Activated CD8-positive, alpha-beta memory T cell treated with anti-CD3 and anti-CD28 coated beads for 24 hours (primary cell): ENCODE data around the gene KREMEN1.
"Not testable (repeated sequence)": the region's sequence is repeated elsewhere in the genome, so short reads cannot be mapped to it uniquely, and the experiment has no call there.

Source experiments
- DNase-seq: peaks from one replicate; pipeline ENCODE4 v3.0.0-alpha.2; 2020

Gene KREMEN1

DNA sequence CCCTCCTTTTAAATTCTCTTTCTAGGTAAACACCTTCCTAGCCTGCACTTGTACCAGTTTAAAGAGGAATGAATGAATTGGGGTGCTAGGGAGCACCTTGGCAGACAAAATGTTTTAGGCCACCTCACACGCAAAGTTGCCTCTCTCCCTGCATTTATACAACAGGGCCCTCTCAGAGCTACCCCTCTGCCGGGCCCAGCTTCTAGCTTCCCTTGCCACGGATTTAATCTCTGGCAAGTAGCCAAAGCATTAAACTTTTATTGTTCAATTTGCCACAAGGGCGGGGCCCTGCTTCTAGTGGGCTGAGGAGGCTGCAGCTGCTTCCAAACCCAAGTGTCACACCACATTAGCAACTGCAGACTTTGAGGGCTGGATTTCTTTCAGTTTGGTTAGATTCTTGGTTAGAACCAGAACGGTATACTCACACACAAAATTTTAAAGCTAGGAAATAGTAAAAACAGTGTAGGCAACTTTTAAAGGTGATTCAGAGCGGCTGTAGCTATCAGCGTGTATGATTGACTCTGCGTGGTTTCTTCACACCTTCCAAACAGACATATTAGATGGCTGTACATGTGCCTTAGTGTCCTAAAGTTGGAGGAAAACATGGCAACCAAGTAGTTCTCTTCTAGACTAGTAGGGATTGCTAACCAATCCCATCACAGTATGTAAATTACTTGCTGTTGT lies 6.5 kb downstream of the KREMEN1 start:
- DNase-seq = no peak

DNA sequence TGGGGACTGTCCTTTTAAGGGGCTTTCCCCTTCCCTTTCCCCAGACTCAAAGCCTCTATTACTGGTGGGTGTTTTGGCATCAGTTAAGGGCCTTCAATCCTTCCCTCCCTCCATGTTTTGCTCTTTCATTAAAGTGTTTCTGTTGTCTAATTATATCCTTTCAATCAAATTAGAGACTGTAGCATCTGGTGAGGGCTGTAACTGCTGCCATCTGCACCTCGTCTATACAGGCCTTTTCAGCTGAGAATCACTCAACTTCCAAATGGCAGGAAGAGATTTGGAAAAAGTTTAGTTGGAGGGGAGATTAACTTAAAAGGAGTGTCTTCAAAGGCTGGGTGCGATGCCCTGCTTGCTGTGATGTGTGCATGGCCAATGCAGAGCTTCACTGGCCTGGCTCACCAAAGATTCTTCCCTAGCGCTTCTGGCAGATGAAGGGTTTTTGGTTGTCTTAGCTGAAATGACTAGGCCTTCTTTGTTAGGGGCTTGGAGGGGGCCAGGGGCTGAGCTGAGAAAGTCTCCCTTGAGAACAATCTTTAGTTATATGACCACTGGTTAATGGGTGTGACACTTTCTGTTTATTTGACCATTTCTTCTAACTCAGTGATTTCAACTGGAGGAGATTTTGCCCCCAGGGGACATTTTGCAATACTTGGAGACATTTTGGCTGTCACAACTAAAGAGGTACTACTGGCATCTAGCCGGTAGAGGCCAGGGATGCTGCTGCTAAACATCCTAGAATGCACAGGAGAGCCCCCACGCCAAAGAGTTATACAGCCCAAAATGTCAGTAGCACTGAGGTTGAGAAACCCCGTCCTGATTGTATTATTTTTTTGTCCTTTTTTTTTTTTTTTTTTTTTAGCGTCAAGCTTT lies 7.5 kb downstream of the KREMEN1 start:
- DNase-seq = no peak

DNA sequence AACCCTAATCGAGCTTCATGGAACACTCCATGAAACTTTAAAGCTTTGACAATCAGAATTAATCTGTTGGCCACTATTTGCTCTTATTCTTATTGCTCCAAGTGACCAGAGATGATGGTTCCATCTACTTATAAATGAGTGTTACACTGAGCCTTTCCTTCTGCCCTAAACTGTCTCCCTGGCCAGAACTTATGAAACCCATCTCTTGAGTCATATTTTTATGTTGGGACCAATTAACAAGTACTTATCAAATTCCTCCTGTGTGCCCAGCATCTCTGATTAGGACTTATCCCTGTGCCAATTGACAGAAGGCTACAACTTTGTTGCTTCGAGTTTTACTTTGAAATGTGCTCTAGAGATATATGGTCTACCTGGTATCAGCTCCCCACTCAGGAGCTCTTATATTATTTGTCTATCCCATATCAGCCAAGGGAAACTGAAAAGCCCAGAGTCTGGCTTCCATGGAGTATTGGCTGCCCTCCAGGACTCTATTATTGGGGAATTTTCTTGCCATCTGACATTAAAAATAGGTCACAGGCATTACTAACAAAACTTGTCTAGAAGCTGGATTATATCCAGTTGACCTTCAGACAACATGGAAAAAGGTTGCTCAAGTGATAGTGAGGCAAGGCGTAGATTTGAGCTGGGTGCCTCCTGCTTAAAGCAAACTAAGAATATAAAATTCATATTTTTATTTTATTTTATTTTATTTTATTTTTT lies 8.8 kb downstream of the KREMEN1 start:
- no peak for DNase-seq

DNA sequence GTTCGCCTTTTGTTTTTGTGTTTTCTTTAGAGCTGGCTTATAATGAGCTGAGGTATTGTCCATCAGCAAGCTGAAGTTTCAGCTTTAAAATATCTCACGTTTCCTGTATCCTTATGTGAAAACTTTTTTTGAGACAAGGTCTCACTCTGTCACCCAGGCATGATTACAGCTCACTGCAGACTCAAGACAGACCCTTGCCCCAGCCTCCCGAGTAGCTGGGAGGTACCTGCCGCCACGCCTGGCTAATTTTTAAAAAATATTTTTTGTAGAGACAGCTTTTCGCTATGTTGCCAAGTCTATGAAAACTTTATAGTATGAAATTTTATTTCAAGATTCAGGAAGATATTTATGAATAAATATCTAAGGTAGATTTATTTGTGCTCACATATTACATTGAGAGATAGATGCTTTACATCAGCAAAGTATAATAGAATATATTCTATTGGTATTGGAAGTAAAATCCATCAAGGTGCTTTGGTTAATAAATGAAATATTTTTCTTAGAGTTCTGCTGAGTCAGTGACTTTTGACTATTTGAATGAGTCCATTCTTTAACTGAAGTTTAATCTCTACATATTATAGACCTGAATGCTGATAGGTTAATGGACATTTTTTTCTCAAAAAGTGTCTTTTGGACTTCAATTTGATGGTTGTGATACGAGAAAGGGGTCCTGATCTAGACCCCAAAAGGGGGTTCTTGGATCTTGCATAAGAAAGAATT lies 10.2 kb downstream of the KREMEN1 start:
- no peak for DNase-seq

- DNase-seq = not testable (repeated sequence)
These were observed 10.7 kb downstream of the KREMEN1 start for GRCh38 chr22:29083576-29083932.

GRCh38 chr22:29083933-29084591 lies 11.2 kb downstream of the KREMEN1 start:
- no peak for DNase-seq

- DNase-seq = no peak
These were observed 14.2 kb downstream of the KREMEN1 start for GRCh38 chr22:29087012-29087411.

GRCh38 chr22:29088809-29089208 lies 16.0 kb downstream of the KREMEN1 start:
- DNase-seq = no peak

DNA sequence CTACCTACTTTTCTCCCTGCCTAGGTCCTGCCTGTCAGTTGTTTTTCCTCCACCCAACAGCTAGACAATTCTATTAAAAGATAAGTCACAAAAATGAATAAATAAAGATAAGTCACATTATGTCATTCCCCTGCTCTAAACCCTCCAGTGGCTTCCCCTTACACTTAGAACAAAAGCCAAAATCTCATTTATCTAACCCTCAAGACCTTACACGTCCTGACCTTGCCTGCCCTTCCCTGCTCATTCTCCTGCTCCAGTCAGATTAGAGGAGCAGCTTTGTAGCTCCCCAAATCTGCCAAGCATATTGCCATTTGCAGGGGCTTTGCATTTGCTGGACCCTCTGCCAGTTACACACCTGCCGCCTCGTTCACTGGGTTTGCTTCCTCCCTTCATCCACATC lies 16.7 kb downstream of the KREMEN1 start:
- DNase-seq = no peak

DNA sequence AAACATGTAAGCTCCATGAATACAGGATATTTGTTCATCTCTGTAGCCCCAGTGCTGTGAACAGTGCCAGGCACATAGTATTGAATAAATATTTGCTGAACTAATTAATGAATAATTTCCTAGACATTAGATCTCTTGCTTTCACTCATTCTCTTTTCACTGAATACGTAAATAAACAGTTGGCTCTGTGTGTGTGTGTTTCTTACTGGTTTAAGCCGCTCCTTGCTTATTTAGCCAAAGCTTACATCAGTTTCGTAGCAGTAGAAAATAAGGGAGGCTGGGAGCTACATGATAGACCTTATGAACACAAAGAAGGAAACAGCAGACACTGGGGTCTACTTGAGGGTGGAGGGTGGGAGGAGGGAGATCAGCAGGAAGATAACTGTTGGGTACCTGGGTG lies 17.2 kb downstream of the KREMEN1 start:
- DNase-seq = no peak

DNA sequence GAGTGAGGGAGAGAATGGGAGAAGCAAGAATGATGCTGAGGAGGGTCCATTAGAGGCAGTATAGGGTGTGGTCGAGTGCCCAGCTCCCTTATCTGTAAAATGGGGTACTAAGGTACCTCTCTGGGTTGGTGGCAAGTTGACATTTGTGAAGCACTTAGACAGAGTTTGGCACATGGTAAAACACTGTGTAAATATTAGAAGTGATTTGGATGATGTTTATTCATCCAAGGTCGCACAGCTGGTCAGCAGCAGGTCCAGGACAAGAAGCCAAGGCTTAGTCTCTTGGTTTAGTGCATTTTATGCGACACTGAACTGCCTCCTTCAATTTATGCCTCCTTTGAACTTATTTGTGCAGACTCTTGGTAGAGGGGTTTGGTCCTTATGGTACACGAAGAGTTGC lies 19.4 kb downstream of the KREMEN1 start:
- DNase-seq = no peak

GRCh38 chr22:29093030-29093429 lies 20.2 kb downstream of the KREMEN1 start:
- DNase-seq = no peak

DNA sequence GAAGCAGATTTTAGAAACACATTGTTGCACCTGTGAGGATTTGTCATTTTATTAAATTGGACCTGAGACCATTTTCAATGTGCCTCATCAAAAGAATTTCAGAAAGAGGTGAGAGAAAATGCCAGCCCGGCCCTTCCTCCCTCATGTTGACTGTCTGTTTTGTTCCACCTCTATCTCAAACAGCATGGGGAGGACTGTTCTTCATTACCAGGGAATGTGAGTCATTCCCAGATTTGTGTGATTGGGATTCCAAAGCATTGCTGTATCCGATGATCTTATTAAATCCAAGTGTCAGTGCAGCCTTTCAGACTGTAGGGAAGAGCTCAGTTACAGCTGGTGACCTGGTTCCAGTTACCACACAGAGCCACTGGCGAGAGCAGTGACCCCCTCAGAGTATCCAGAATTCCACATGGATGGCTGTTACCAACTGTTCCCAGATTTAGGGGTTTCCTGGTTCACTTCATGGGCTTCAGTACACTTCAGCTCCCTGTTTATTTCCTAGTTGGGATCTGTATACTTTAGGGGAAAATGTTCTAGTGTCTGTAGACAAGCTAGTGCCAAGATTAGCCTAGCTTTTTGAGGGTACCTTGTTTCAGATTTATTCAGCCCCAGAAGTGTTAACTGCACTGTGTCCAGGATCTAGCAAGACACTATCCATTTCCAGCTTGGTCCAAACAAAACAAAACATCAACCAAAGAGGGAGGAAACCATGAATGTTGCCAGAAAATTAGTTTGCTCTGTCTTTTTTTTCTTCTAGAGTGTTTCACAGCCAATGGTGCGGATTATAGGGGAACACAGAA lies 20.9 kb downstream of the KREMEN1 start:
- DNase-seq = no peak

- DNase-seq = no peak
These were observed 22.6 kb downstream of the KREMEN1 start for GRCh38 chr22:29095459-29095858.

GRCh38 chr22:29096736-29097669 lies 24.2 kb downstream of the KREMEN1 start:
- DNase-seq = no peak

GRCh38 chr22:29098296-29098695 lies 25.5 kb downstream of the KREMEN1 start:
- no peak for DNase-seq

DNA sequence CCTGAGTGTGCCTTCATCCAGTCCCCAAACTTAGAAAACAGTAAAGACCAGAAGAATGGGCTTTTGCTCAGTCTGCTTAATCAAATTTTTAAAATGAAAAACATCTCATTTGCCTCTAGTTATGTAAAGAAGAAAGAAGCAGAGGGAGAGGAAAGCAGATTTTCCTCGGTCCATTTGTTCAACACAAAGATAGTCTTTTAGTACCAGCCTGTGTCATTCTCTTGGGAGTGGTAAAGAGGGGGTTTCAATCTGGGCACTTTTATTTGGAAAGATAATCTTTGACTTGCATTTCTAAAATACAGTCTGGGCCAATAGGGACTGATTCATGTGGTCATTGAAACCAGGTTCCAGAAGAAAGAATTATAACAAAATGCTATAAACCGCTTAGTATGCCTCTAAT lies 29.5 kb downstream of the KREMEN1 start:
- DNase-seq = no peak

GRCh38 chr22:29103121-29103520 lies 30.3 kb downstream of the KREMEN1 start:
- DNase-seq = no peak

GRCh38 chr22:29105468-29105867 lies 32.6 kb downstream of the KREMEN1 start:
- no peak for DNase-seq

DNA sequence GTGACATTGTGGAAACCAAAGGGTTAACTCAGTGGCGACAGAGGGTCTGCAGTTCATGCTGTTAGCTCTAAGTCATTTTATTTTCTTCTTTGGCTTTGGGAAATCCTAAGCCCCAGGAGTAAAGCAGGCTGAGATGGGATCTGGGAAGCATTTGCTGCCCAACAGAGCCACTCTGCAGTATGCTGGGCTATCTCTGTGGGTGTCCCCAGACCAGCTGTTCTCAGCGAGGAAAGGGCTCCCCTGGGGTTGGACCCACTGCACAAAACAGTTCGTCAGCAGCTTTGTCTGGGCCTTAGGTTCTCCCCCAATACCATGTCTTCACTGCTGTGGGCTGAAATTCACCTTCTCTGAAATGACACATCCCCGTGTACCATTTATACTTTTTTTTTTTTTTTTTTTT lies 34.0 kb downstream of the KREMEN1 start:
- DNase-seq = no peak

- DNase-seq = no peak
These were observed 35.3 kb downstream of the KREMEN1 start for GRCh38 chr22:29108137-29108536.
